GM23338 (cell line): Measurements from ENCODE around the gene KYAT1. TPM values are rescaled to one million over a fixed set of nuclear protein-coding genes. Genes with fewer than 3 reads are reported as not detected.

Experiments used
- ATAC-seq: fragments of 200-7000 bp; cut with Tn5 transposase; 3 replicates; pipeline ENCODE4 v1.9.1; 2020
- DNase-seq: peaks from one replicate; pipeline ENCODE4 v3.0.0-alpha.2; 2015; ENCODE audit warnings: low spot score
- H2AFZ ChIP-seq: fragments of 200-600 bp; sonication (generic); 2 replicates; pipeline ENCODE4 v1.8.0; 2016; ENCODE audit warnings: antibody characterized with exemption, mild to moderate bottlenecking, moderate library complexity
- H3F3A ChIP-seq: fragments of 200-600 bp; sonication (generic); replicated peaks from 2 replicates; pipeline ENCODE4 v1.8.0; 2017; ENCODE audit warnings: antibody characterized with exemption, mixed run types, low read depth
- H3K27ac ChIP-seq: fragments of 200-600 bp; sonication (generic); 2 replicates; pipeline ENCODE4 v1.6.1; 2016; ENCODE audit warnings: low read depth
- H3K27me3 ChIP-seq: fragments of 200-600 bp; sonication (generic); 2 replicates; pipeline ENCODE4 v1.8.0; 2016; ENCODE audit warnings: mild to moderate bottlenecking, mixed run types, moderate library complexity; ENCODE audit not compliant: insufficient read depth
- H3K36me3 ChIP-seq: fragments of 200-600 bp; sonication (generic); 2 replicates; pipeline ENCODE4 v1.8.0; 2016; ENCODE audit warnings: mild to moderate bottlenecking; ENCODE audit not compliant: insufficient read depth
- H3K4me1 ChIP-seq: fragments of 200-600 bp; sonication (generic); 2 replicates; pipeline ENCODE4 v1.8.0; 2016; ENCODE audit warnings: mild to moderate bottlenecking, moderate library complexity; ENCODE audit not compliant: insufficient read depth
- H3K4me2 ChIP-seq: fragments of 200-600 bp; sonication (generic); 2 replicates; pipeline ENCODE4 v1.7.1; 2017; ENCODE audit warnings: mixed run types
- H3K4me3 ChIP-seq: fragments of 200-600 bp; sonication (generic); 2 replicates; pipeline ENCODE4 v1.6.1; 2016; ENCODE audit warnings: mixed run types
- H3K79me2 ChIP-seq: fragments of 200-600 bp; sonication (generic); replicated peaks from 2 replicates; pipeline ENCODE4 v1.8.0; 2017; ENCODE audit warnings: mild to moderate bottlenecking; ENCODE audit not compliant: insufficient read depth
- H3K9me2 ChIP-seq: fragments of 200-600 bp; sonication (generic); 2 replicates; pipeline ENCODE4 v1.8.0; 2017; ENCODE audit not compliant: insufficient read depth
- H4K20me1 ChIP-seq: fragments of 200-600 bp; sonication (generic); replicated peaks from 2 replicates; pipeline ENCODE4 v1.8.0; 2017; ENCODE audit warnings: mild to moderate bottlenecking; ENCODE audit not compliant: insufficient read depth
- H3K27ac Mint-ChIP-seq: 2 replicates; pipeline ENCODE4 v1.8.0; 2020; ENCODE audit warnings: inconsistent platforms, mild to moderate bottlenecking, moderate library complexity, mixed read lengths
- H3K27me3 Mint-ChIP-seq: 3 replicates; pipeline ENCODE4 v1.8.0; 2022; ENCODE audit warnings: low read depth, mild to moderate bottlenecking, moderate library complexity, mixed read lengths, inconsistent platforms; ENCODE audit not compliant: insufficient read depth, poor library complexity
- H3K36me3 Mint-ChIP-seq: 3 replicates; pipeline ENCODE4 v1.8.0; 2021; ENCODE audit warnings: low read depth, mild to moderate bottlenecking, inconsistent platforms, moderate library complexity, mixed read lengths
- H3K4me1 Mint-ChIP-seq: 3 replicates; pipeline ENCODE4 v1.8.0; 2020; ENCODE audit warnings: mild to moderate bottlenecking, inconsistent platforms, mixed read lengths
- H3K4me3 Mint-ChIP-seq: 3 replicates; pipeline ENCODE4 v1.8.0; 2021; ENCODE audit warnings: moderate library complexity, mild to moderate bottlenecking, inconsistent platforms, mixed read lengths
- H3K9me3 Mint-ChIP-seq: 3 replicates; pipeline ENCODE4 v1.8.0; 2020; ENCODE audit warnings: moderate library complexity, mild to moderate bottlenecking, inconsistent platforms, mixed read lengths
- CREB1 ChIP-seq: fragments of 250-450 bp; sonication (Bioruptor Pico); IDR thresholded peaks from 2 replicates; pipeline ENCODE4 v1.5.0; 2020; ENCODE audit warnings: low read depth, mild to moderate bottlenecking, moderate library complexity
- EZH2 ChIP-seq: fragments of 200-600 bp; sonication (generic); IDR thresholded peaks from one replicate; pipeline ENCODE4 v1.8.0; 2017; ENCODE audit warnings: antibody characterized with exemption, mild to moderate bottlenecking, low read depth; ENCODE audit not compliant: unreplicated experiment
- EZH2phosphoT487 ChIP-seq: fragments of 200-600 bp; sonication (generic); IDR thresholded peaks from one replicate; pipeline ENCODE4 v1.8.1; 2018; ENCODE audit warnings: antibody characterized with exemption; ENCODE audit not compliant: unreplicated experiment
- NANOG ChIP-seq: IDR thresholded peaks from 2 replicates; pipeline ENCODE4 v1.6.1; 2016; ENCODE audit warnings: antibody characterized with exemption, borderline replicate concordance
- STAT1 ChIP-seq: IDR thresholded peaks from one replicate; pipeline ENCODE4 v1.6.1; 2016; ENCODE audit warnings: antibody characterized with exemption; ENCODE audit not compliant: unreplicated experiment
- ZNF114 ChIP-seq: fragments of 250-450 bp; sonication (Bioruptor Pico); IDR thresholded peaks from 2 replicates; pipeline ENCODE4 v1.5.0; 2020; ENCODE audit warnings: mild to moderate bottlenecking, moderate library complexity
- polyA plus RNA-seq: library from polyadenylated mRNA; unstranded; fragments of >200 nt; fragmentation: Nextera tagmentation; extraction: Ambion mirVana; gene quantifications from 2 replicates; pipeline ENCODE4 v1.2.1, GENCODE V29; 2016
- total RNA-seq: library from RNA; depleted of rRNA; stranded (reverse); fragments of >200 nt; shearing (Covaris generic); gene quantifications from 2 replicates; pipeline ENCODE4 v1.2.3, GENCODE V29; 2014
- TF ChIP-seq, protein P1 (sequence below): IDR thresholded peaks from one replicate; pipeline ENCODE4 v1.6.1; 2018; ENCODE audit warnings: antibody characterized with exemption; ENCODE audit not compliant: unreplicated experiment
- TF ChIP-seq, protein P2 (sequence below): fragments of 250-450 bp; sonication (Bioruptor Pico); IDR thresholded peaks from 2 replicates; pipeline ENCODE4 v1.5.0; 2020; ENCODE audit warnings: mild to moderate bottlenecking, moderate library complexity
- TF ChIP-seq, protein P3 (sequence below): IDR thresholded peaks from 2 replicates; pipeline ENCODE4 v1.6.1; 2016; ENCODE audit warnings: antibody characterized with exemption

KYAT1 gene
- total and polyA plus RNA-seq, 2 experiments from 2014 or later = 26.1 to 34.0 TPM

DNA sequence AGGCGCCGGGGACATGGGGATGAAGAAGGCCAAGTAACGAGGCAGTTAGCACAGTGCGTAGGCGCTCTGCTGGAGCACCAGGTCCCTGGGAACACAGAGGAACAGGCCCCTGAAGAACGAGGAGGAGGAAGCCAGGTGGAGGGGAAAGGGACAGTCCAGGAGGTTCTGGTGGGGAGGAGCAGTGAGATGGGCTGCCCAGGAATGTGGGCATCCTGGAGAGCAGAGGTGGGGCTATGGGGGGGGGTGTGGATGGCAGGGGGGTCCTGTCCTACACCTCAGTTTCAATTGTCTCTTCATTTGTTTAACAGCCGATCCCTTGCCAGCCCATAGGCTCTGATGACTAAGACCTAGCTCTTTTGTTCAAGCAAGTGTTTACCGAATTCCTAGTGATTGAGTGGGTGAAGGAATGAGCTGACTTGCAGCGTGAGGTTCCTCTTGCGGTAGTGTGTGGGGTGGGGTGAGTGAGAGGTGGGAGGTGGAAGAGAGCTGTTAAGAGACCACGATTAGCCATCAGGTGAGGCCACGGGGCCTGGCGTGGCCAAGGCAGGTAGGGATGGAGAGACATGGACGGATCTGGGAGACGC, 30.6 kb upstream of the KYAT1 start:
- Histone ChIP-seq H4K20me1 (peaks cover 16% of the 10 kb centered on the region; the same call in 1 of the 2 replicates), H3K79me2 (peaks cover 31% of the 10 kb centered on the region), H3K9me2 (no peaks in the 10 kb centered on the region), H2AFZ (no peak overlapping the region), H3K27me3 (no peaks in the 10 kb centered on the region), H3K4me1 (peaks cover 13% of the 10 kb centered on the region), H3F3A (no peaks in the 10 kb centered on the region), H3K36me3 (peaks cover 5% of the 10 kb centered on the region; the same call in 1 of the 2 replicates), H3K27ac (peak overlapping the region; percentile 94), H3K4me3 (no peak overlapping the region), H3K4me2 (peak overlapping the region; percentile 64)
- TF ChIP-seq, protein P1, sequence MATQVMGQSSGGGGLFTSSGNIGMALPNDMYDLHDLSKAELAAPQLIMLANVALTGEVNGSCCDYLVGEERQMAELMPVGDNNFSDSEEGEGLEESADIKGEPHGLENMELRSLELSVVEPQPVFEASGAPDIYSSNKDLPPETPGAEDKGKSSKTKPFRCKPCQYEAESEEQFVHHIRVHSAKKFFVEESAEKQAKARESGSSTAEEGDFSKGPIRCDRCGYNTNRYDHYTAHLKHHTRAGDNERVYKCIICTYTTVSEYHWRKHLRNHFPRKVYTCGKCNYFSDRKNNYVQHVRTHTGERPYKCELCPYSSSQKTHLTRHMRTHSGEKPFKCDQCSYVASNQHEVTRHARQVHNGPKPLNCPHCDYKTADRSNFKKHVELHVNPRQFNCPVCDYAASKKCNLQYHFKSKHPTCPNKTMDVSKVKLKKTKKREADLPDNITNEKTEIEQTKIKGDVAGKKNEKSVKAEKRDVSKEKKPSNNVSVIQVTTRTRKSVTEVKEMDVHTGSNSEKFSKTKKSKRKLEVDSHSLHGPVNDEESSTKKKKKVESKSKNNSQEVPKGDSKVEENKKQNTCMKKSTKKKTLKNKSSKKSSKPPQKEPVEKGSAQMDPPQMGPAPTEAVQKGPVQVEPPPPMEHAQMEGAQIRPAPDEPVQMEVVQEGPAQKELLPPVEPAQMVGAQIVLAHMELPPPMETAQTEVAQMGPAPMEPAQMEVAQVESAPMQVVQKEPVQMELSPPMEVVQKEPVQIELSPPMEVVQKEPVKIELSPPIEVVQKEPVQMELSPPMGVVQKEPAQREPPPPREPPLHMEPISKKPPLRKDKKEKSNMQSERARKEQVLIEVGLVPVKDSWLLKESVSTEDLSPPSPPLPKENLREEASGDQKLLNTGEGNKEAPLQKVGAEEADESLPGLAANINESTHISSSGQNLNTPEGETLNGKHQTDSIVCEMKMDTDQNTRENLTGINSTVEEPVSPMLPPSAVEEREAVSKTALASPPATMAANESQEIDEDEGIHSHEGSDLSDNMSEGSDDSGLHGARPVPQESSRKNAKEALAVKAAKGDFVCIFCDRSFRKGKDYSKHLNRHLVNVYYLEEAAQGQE = no peak
- TF ChIP-seq EZH2 (no peak), EZH2phosphoT487 (no peak), ZNF114 (CRISPR knock-in tag) (no peak), CREB1 (no peak), NANOG (no peak), STAT1 (no peak)
- TF ChIP-seq, protein P2, sequence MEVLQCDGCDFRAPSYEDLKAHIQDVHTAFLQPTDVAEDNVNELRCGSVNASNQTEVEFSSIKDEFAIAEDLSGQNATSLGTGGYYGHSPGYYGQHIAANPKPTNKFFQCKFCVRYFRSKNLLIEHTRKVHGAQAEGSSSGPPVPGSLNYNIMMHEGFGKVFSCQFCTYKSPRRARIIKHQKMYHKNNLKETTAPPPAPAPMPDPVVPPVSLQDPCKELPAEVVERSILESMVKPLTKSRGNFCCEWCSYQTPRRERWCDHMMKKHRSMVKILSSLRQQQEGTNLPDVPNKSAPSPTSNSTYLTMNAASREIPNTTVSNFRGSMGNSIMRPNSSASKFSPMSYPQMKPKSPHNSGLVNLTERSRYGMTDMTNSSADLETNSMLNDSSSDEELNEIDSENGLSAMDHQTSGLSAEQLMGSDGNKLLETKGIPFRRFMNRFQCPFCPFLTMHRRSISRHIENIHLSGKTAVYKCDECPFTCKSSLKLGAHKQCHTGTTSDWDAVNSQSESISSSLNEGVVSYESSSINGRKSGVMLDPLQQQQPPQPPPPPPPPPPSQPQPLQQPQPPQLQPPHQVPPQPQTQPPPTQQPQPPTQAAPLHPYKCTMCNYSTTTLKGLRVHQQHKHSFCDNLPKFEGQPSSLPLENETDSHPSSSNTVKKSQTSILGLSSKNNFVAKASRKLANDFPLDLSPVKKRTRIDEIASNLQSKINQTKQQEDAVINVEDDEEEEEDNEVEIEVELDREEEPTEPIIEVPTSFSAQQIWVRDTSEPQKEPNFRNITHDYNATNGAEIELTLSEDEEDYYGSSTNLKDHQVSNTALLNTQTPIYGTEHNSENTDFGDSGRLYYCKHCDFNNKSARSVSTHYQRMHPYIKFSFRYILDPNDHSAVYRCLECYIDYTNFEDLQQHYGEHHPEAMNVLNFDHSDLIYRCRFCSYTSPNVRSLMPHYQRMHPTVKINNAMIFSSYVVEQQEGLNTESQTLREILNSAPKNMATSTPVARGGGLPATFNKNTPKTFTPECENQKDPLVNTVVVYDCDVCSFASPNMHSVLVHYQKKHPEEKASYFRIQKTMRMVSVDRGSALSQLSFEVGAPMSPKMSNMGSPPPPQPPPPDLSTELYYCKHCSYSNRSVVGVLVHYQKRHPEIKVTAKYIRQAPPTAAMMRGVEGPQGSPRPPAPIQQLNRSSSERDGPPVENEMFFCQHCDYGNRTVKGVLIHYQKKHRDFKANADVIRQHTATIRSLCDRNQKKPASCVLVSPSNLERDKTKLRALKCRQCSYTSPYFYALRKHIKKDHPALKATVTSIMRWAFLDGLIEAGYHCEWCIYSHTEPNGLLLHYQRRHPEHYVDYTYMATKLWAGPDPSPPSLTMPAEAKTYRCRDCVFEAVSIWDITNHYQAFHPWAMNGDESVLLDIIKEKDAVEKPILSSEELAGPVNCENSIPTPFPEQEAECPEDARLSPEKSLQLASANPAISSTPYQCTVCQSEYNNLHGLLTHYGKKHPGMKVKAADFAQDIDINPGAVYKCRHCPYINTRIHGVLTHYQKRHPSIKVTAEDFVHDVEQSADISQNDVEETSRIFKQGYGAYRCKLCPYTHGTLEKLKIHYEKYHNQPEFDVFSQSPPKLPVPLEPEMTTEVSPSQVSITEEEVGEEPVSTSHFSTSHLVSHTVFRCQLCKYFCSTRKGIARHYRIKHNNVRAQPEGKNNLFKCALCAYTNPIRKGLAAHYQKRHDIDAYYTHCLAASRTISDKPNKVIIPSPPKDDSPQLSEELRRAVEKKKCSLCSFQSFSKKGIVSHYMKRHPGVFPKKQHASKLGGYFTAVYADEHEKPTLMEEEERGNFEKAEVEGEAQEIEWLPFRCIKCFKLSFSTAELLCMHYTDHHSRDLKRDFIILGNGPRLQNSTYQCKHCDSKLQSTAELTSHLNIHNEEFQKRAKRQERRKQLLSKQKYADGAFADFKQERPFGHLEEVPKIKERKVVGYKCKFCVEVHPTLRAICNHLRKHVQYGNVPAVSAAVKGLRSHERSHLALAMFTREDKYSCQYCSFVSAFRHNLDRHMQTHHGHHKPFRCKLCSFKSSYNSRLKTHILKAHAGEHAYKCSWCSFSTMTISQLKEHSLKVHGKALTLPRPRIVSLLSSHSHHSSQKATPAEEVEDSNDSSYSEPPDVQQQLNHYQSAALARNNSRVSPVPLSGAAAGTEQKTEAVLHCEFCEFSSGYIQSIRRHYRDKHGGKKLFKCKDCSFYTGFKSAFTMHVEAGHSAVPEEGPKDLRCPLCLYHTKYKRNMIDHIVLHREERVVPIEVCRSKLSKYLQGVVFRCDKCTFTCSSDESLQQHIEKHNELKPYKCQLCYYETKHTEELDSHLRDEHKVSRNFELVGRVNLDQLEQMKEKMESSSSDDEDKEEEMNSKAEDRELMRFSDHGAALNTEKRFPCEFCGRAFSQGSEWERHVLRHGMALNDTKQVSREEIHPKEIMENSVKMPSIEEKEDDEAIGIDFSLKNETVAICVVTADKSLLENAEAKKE = no peak
- TF ChIP-seq, protein P3, sequence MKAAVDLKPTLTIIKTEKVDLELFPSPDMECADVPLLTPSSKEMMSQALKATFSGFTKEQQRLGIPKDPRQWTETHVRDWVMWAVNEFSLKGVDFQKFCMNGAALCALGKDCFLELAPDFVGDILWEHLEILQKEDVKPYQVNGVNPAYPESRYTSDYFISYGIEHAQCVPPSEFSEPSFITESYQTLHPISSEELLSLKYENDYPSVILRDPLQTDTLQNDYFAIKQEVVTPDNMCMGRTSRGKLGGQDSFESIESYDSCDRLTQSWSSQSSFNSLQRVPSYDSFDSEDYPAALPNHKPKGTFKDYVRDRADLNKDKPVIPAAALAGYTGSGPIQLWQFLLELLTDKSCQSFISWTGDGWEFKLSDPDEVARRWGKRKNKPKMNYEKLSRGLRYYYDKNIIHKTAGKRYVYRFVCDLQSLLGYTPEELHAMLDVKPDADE = no peak
- H3K27me3 Mint-ChIP-seq = peaks cover 6% of the 10 kb centered on the region
- ATAC-seq (peak; percentile 70), DNase-seq (peak; percentile 53)
- peaks cover 32% of the 10 kb centered on the region for H3K4me1 Mint-ChIP-seq
- no peak overlapping the region; the same call in 2 of the 3 replicates for H3K4me3 Mint-ChIP-seq
- H3K27ac Mint-ChIP-seq = peak overlapping the region; percentile 95
- no peaks in the 10 kb centered on the region for H3K9me3 Mint-ChIP-seq
- H3K36me3 Mint-ChIP-seq = peaks cover 67% of the 10 kb centered on the region
